HG03558 (cell line): Measurements from ENCODE around the gene UMODL1.
A peak's percentile ranks its signal among the peaks of the same experiment; 100 is the strongest.

Source experiments
- ATAC-seq: cut with Tn5 transposase; IDR thresholded peaks from one replicate; pipeline ENCODE4 v1.9.1; 2021; ENCODE audit warnings: moderate number of reproducible peaks; ENCODE audit not compliant: unreplicated experiment; ENCODE audit errors: extremely low read depth

The UMODL1 gene

DNA sequence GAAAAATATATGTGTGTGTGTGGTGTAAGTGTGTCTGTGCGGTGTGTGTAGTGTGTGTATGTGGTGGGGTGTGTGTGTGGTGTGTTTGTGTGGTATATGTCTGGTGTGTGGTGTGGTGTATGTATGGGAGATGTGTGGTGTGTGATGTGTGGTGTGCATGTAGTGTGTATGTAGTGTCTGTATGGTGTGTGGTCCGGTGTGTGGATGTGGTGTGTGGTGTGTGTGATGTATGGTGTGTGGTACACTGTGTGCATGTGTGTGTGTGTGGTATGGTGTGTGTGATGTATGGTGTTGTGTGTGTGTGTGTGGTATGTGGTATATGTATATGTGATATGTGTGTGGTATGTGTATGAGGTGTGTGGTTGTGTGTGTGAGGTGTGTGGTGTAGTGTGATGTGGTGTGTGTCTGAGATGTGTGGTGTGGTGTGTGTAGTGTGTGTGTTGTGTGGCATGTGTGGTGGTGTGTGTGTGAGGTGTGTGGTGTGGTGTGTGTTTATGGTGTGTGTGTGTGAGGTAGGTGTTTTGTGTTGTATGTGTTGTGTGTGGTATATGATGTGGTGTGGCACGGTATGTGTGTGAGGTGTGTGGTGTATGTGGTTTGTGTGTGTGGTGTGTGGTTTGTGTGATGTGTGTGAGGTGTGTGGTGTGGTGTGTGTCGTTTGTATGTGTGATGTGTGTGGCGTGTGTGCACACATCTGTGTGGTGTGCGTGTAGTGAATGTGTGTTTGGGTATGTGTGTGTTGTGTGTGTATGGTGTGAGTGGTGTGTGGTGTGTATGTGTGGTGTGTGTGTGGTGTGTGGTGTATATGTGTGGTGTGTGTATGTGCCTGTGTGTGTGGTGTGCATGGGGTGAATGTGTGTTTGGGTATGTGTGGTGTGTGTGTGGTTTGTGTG, 112.5 kb downstream of the UMODL1 start:
- ATAC-seq = no peak

DNA sequence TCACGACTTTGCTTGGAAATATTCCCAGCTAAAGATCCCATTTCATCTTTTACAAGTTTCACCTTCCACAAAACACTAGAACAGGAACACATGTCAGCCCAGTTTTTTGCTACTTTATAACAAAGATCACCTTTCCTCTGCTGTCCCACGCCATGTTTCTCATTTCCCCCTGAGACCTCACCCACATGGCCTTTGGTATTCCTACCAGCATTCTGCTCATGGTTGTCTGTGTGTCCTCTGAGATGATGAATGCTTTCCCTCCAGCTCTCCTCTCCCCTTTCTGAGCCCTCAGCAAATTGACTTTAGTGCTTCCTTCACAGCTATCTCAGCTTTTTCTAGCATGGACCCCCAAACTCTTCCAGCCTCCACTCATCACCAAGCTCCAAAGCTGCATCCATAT, 115.5 kb downstream of the UMODL1 start:
- ATAC-seq = no peak

DNA sequence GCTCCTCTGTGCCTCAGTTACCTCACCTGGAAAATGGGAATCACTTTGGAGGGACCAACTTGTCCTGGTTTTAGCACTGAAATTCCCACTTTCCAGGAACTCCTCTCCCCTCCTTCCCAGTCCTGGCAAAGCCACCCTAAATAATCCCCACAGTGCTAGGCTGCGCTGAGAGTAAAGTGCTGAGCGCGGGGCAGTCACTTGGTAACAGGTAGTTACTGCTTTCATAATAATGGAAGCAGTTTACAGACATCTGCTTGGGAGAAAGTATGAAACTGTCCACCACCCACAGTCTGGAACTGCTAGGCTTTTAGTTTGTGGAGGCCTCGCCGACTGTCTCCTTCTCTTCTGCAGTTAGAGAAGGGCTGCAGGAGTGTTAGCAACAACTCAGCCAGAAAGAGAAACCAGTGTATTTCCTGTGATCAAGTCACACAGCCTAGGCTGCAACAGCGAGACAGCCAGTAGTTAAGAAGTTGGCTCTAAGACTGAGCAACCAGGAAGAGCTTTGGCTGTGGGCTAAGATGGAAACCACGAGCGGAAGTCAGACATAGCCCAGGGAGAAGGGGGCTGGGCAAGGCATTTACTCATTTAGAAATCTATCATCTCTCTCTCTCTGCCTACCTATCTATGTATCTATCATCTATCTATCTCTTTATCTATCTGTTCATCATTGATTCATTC, 117.0 kb downstream of the UMODL1 start:
- peak; percentile 97 for ATAC-seq

DNA sequence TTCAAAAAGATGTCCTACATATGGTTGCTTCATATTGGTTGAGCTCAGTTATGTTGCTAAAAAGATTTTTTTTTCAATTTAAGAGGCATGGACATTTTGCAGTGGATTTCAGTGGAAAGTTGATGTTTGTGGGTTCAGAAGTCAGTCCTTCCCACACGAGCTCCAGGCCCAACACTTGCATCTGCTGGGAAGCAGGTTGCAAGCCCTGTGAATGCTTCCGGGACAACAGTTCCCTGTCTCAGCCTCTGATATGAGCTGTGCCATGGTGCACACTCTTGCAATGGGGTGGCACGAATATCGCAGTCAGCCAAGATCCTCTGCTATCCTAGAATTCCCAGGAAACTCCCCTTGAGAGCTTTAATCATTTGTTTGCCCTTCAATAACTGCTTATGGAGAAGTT, 117.5 kb downstream of the UMODL1 start:
- ATAC-seq = no peak

DNA sequence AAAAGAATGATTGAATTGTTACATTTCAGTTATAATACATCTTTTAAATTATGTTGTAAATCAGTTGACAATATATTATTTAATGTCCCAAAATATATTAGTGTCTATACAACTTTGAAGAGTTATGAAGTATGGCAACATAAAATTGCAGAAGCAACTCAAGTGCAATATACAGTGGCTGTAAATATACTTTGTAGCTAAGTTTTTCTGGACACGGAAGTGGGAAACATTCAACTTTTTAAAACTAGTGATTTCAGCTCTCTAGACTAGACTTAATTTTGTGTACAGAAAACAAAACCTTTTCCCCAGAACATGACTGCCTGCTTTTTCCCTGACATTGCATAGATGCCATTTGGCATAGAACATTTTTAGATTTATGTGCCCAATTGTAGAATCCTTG, 118.3 kb downstream of the UMODL1 start:
- no peak for ATAC-seq

DNA sequence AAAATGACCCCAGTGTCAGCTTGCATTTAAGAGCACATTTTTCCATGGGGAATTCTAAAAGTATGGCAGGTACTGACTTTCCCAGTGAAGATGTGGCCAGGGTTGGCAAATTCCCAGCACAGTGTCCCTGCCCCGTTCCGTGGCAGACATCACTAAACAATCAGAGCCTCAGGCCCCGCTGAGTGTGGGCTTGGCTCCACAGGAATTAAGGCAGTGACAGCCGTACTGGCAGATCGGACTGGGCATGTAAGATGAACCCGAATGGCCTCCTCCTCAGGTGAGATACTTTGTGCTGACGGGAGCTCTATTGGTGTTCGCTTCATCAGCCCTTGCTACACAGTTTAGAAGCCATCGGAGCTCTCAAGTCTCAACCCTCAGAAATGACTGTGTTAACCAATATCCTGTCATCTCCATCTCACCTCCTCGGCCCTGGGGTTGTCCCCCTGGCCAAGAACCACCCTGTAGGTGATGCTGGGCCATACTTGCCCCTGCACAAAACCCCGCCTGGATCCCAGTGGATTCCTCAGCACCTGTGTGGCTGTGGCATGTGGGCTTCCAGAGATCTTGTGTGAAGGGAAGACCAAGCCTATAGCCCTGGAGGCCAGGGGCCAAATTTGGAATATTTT, 118.9 kb downstream of the UMODL1 start:
- ATAC-seq = no peak

DNA sequence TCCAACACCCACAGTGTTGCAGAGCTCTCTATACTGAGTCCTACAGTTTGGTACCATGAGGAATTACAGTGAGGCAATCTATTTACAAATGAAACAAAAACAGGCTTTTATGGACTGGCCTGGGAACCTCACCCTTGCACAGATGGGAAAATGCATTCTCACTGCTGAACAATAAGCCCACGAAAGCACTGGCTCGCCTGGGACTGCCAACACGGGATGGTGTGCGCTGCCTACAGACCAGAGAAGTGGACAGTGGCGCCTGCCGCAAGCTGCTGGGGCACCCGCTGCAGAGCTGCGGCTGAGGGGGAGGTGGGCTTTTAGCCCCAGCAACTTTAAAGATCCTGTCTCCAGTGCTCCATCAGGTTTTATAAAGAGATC, 119.4 kb downstream of the UMODL1 start:
- no peak for ATAC-seq

DNA sequence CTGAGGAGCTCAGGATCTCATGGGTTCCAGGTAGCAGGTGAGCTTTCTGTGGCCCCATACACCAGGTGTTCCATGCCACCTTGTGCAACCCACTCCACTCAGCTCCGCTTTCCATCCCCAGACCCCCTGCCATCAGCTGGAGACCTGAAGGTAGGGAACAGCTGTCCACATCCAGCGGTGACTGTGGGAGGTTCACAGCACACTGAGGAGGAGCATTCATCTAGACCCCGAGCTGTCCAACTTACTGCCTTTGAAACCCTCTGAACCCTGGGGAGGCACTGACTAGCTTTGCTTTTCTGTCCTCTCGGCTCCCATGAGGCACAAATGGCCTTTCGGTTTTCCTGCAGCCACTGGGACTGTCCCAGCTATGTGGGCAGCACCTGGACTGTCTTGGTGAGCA, 119.9 kb downstream of the UMODL1 start:
- ATAC-seq = no peak

DNA sequence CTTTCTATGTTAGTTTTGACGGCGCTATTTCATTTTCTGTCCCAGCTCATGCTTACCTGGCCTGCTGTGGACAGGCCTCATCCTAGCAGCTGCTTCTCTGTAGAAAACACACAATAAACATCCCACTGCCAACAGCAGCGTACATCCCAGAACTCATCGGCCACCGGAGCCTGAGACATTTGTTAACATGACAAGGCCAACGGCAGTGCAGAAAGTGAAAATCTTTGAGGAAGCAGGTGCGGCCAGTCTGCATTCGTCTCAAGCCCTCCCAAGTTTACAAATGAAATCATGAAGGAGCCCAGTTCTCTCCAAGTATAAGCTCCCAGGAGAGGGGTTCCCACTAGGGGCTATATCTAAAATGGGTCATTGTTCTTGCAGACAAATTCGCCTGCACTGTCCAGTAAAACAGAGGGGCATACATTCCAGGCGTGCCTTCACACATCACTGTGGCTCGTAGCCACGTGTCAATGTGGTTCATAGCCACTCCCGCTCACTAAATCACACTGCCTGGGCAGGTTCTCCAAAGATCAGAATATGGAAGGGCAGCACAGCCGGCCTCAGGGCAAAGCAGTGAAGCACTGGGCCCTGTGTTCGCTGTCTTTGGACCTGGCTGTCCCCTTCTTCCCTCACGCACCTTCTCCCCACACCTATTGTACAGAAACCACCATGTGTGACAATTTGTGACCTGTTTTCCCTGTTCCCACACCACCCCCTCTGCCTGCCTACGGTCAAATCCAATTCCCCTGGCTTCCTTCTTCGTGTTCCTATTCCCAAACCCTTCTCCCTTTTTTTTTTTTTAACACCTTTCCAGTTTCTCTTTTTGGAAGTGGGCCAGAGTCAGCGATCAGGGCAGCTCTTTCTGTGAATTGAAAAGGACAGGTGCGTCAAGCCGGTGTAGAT, 120.8 kb downstream of the UMODL1 start:
- ATAC-seq = no peak
